Gastroesophageal sphincter (tissue), 4 donors: ENCODE data around the gene GPR87. TPM values are rescaled to one million over a fixed set of nuclear protein-coding genes. Genes with fewer than 3 reads are reported as not detected.
A peak's percentile ranks its signal among the peaks of the same experiment; 100 is the strongest.

Source experiments
- ATAC-seq: fragments of 150-250 bp; one replicate; pipeline ENCODE4 v1.9.1; 2016; ENCODE audit warnings: mild to moderate bottlenecking, moderate library complexity
- H3K27ac ChIP-seq, 4 donors: fragments of 200-600 bp; sonication (generic) in 3 of 4; 1 replicate in 3 of 4; 2 replicates in 1 of 4; pipeline ENCODE4 v1.5.1; 2016 to 2019
- H3K27me3 ChIP-seq: fragments of 200-600 bp; sonication (generic); one replicate; pipeline ENCODE4 v1.5.1; 2019
- H3K36me3 ChIP-seq, 2 donors: fragments of 200-600 bp; sonication (generic); one replicate each; pipeline ENCODE4 v1.5.1; 2019; ENCODE audit warnings: control low read depth in 1 of 2
- H3K4me1 ChIP-seq, 3 donors: fragments of 200-600 bp; sonication (generic); 1 replicate in 2 of 3; 2 replicates in 1 of 3; pipeline ENCODE4 v1.5.1; 2016 to 2019; ENCODE audit warnings: control low read depth in 2 of 3
- H3K4me3 ChIP-seq, 2 donors: fragments of 200-600 bp; sonication (generic); one replicate each; pipeline ENCODE4 v1.5.1; 2019; ENCODE audit warnings: mild to moderate bottlenecking in 1 of 2, moderate library complexity in 1 of 2
- H3K9me3 ChIP-seq, 3 donors: fragments of 200-600 bp; sonication (generic); one replicate each; pipeline ENCODE4 v1.5.1; 2017 to 2019; ENCODE audit warnings: control low read depth in 2 of 3
- EP300 ChIP-seq: sonication (generic); formaldehyde crosslinking; IDR thresholded peaks from one replicate; pipeline ENCODE4 v1.6.1; 2017; ENCODE audit warnings: antibody characterized with exemption, mild to moderate bottlenecking
- POLR2A ChIP-seq, 2 donors: fragments of 450-650 bp; IDR thresholded peaks; one replicate each; pipeline ENCODE4 v1.6.1; 2017; ENCODE audit warnings: antibody characterized with exemption in 2 of 2, mild to moderate bottlenecking in 2 of 2, moderate library complexity in 1 of 2
- POLR2AphosphoS5 ChIP-seq: sonication (generic); formaldehyde crosslinking; IDR thresholded peaks from one replicate; pipeline ENCODE4 v1.6.1; 2017; ENCODE audit warnings: antibody characterized with exemption
- WGBS, 2 donors: methylation state at CpG; one replicate each; pipeline ENCODE4 v1.1.5; 2018; ENCODE audit warnings: low coverage in 1 of 2; 5-methylcytosine and 5-hydroxymethylcytosine counted together
- total RNA-seq, 4 donors: library from RNA; depleted of rRNA; stranded (reverse); fragments of >200 nt; gene quantifications; one replicate each; pipeline ENCODE4 v1.1.0, GENCODE V29; 2016
- TF ChIP-seq, protein P1 (sequence below), 4 experiments: fragments of 200-600 bp in 2 of 4; fragments of 450-650 bp in 2 of 4; sonication (generic) in 1 of 4; IDR thresholded peaks; one replicate each; pipeline ENCODE4 v1.5.1; 2017 to 2019; ENCODE audit warnings: antibody characterized with exemption in 4 of 4, mild to moderate bottlenecking in 2 of 4, moderate library complexity in 2 of 4

GPR87 gene
- total RNA-seq, 4 donors from 2014 or later, result 3.5 TPM; not detected in 3

DNA sequence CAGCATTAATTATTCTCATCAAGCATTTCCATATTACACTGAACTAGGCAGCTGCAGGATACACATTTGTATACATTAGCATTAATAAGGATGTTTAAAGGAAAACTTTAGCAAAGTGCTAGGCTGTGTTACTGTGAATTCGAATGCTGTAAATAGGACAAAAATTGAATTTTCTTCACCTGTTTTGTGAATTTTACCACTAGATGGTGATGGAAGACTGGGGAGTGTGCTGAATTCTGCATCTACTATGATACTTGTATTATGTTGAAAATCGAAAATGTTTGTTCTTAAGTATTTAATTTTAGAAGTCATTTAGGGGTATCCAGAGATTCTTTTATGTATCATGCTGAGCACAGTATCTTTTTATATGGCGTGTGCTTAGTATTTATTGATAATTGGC is 25.9 kb downstream of the GPR87 start:
- TF ChIP-seq EP300, result no peak
- TF ChIP-seq, protein P1, sequence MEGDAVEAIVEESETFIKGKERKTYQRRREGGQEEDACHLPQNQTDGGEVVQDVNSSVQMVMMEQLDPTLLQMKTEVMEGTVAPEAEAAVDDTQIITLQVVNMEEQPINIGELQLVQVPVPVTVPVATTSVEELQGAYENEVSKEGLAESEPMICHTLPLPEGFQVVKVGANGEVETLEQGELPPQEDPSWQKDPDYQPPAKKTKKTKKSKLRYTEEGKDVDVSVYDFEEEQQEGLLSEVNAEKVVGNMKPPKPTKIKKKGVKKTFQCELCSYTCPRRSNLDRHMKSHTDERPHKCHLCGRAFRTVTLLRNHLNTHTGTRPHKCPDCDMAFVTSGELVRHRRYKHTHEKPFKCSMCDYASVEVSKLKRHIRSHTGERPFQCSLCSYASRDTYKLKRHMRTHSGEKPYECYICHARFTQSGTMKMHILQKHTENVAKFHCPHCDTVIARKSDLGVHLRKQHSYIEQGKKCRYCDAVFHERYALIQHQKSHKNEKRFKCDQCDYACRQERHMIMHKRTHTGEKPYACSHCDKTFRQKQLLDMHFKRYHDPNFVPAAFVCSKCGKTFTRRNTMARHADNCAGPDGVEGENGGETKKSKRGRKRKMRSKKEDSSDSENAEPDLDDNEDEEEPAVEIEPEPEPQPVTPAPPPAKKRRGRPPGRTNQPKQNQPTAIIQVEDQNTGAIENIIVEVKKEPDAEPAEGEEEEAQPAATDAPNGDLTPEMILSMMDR (IDR thresholded peaks at IDR 0.05), result peak in 2 of 4 experiments; percentile 20 to 44
- Histone ChIP-seq H3K36me3 (no peaks in the 10 kb centered on the region), H3K27me3 (no peaks in the 10 kb centered on the region), H3K27ac (no peak overlapping the region), H3K9me3 (no peaks in the 10 kb centered on the region), H3K4me1 (no peaks in the 10 kb centered on the region), H3K4me3 (no peak overlapping the region)
- WGBS, 2 donors, result 32 to 40% methylated on average over 3 of the region's 3 CpGs
- ATAC-seq, result no peak

DNA sequence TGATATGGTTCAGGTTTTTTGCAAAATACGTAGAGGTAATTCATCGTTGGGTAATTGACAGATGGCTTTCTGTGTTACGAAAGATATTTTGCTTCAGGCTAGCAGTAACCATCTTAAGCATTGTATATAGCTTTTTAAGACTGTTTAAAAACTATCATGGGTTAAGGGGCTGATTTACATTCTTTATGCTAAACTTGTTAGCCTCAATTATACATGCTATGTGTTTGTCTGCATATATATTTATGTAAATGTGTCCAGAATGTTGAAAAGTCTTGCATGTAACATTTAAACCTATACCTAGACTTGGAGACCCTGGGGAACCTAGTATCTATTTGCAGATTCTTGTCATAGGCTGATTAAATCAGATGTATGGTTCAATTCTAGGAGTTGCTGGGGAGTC is 27.2 kb downstream of the GPR87 start:
- ATAC-seq, result no peak
- Histone ChIP-seq H3K36me3 (no peaks in the 10 kb centered on the region), H3K27ac (no peak overlapping the region), H3K27me3 (no peaks in the 10 kb centered on the region), H3K4me1 (peaks cover 0 to 4% (median 0%) of the 10 kb centered on the region in 3 donors), H3K4me3 (no peak overlapping the region), H3K9me3 (no peaks in the 10 kb centered on the region)
- 6 to 92% methylated on average over 3 of the region's 3 CpGs for WGBS, 2 donors
- TF ChIP-seq POLR2AphosphoS5 (no peak), POLR2A (IDR thresholded peaks at IDR 0.05) (no peak)
- TF ChIP-seq, protein P1 (IDR thresholded peaks at IDR 0.05), result no peak

DNA sequence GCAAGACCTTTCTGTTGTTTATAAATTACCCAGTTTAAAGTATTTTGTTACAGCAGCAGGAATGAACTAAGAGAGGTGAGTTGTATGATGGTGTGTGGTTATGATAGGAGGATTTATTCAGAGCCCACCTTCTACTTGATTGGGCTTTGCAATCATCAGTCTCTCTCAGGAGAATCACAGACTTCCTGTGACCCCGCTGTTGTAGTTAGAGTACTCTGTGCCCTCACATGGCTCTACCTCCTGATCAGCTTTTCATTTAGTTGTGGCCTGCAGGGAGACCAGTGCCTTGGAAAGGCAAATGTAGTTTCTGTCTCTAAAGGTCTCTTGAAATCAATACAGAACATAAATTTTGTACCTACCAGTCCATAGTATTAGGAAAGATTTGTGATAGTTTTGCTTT is 30.7 kb downstream of the GPR87 start:
- Histone ChIP-seq H3K4me3 (no peak overlapping the region), H3K27me3 (no peaks in the 10 kb centered on the region), H3K4me1 (peaks cover 2 to 36% (median 3%) of the 10 kb centered on the region in 3 donors), H3K36me3 (no peaks in the 10 kb centered on the region), H3K27ac (no peak overlapping the region), H3K9me3 (no peaks in the 10 kb centered on the region)
- 89% methylated on average over 1 of the region's 1 CpG; no CpG with 5 or more reads in 1 of the 2 donors for WGBS, 2 donors
- ATAC-seq, result no peak
- TF ChIP-seq, protein P1 (IDR thresholded peaks at IDR 0.05), result no peak
- TF ChIP-seq POLR2AphosphoS5, result no peak
- TF ChIP-seq POLR2A (IDR thresholded peaks at IDR 0.05), result no peak
- TF ChIP-seq EP300, result no peak

DNA sequence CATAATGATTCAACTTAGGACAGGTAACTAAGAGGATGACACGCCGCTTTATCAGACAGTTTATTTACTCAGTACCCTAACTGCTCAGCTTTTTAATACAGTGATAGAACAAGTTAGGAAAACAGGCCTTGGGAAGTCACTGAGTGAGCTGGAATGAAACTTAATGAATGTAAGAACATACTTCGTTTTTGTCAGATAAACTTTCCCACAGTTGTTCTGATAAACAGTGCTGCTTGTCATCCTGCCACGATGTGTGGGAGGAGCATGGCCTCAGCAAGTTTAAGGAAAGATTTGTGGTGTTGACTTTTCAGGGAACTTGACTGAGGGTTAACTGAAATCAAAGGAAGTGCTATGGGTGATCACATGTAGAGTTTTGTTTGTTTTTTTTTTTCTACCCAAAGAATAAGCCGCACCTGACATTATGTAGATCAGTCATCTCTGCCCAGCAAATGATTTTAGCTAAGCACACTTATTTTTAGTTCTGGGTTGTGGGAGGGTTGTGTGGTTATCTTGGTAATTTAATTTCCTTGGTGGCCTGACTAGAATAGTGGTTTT is 32.6 kb downstream of the GPR87 start:
- H3K27me3 ChIP-seq, result no peaks in the 10 kb centered on the region
- ATAC-seq, result no peak
- no peaks in the 10 kb centered on the region for H3K36me3 ChIP-seq
- 9 to 35% methylated on average over 3 to 5 of the region's 5 CpGs for WGBS, 2 donors
- TF ChIP-seq POLR2A (IDR thresholded peaks at IDR 0.05) (no peak), POLR2AphosphoS5 (no peak), EP300 (no peak)
- TF ChIP-seq, protein P1 (IDR thresholded peaks at IDR 0.05), result no peak
- peak overlapping the region in 3 of 4 donors; percentile 50 to 62 (median 56) for H3K27ac ChIP-seq
- no peak overlapping the region for H3K4me3 ChIP-seq
- no peaks in the 10 kb centered on the region for H3K9me3 ChIP-seq
- H3K4me1 ChIP-seq, result peaks cover 2 to 43% (median 3%) of the 10 kb centered on the region in 3 donors

DNA sequence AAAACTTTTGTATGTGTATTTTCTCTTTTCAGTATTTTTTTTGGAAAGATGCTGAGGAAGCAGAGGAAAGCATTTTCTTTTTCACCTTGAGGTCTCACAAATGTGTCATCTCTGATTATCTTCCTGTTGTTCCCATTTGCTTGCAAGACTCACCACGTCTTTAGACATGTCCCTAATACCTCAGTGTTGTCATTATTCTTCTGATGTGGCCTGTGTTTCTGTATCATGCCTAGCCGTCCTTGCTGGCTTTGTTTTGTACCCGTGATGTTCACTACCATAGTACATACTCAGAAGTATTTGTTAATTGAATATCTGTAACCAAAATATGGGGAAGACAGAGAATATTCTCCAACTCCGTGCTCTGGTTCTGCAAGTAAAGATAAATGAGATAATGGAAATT is 33.2 kb downstream of the GPR87 start:
- no peak for TF ChIP-seq EP300
- no peak for TF ChIP-seq POLR2A (IDR thresholded peaks at IDR 0.05)
- TF ChIP-seq, protein P1 (IDR thresholded peaks at IDR 0.05), result no peak
- TF ChIP-seq POLR2AphosphoS5, result no peak
- WGBS, 2 donors, result 45 to 47% methylated on average over 4 of the region's 4 CpGs
- Histone ChIP-seq H3K4me3 (no peak overlapping the region), H3K36me3 (no peaks in the 10 kb centered on the region), H3K4me1 (peaks cover 2 to 49% (median 3%) of the 10 kb centered on the region in 3 donors), H3K27me3 (no peaks in the 10 kb centered on the region), H3K9me3 (no peaks in the 10 kb centered on the region), H3K27ac (peak overlapping the region in 3 of 4 donors; percentile 50 to 62 (median 56))
- ATAC-seq, result no peak
